Natural killer cell (primary cell): ENCODE data around the gene C18orf63. TPM values are rescaled to one million over a fixed set of nuclear protein-coding genes. Genes with fewer than 3 reads are reported as not detected.

ENCODE experiments used
- ATAC-seq, 3 donors: fragments of 150-1000 bp in 2 of 3; fragments of 200-7000 bp in 1 of 3; cut with Tn5 transposase; 1 replicate in 1 of 3; 2 replicates in 2 of 3; pipeline ENCODE4 v1.10.0; 2021; ENCODE audit warnings: mild to moderate bottlenecking in 2 of 3, moderate library complexity in 2 of 3
- DNase-seq, 2 donors: peaks; one replicate each; pipeline versions ENCODE4 v3.0.0 to v3.0.0-alpha.2; 2013 to 2021; ENCODE audit warnings: mixed read lengths in 1 of 2
- H3K27ac ChIP-seq: one replicate; pipeline ENCODE4 v1.5.1; 2013; ENCODE audit warnings: mild to moderate bottlenecking, low read length
- H3K27me3 ChIP-seq: one replicate; pipeline ENCODE4 v1.6.1; 2013; ENCODE audit warnings: low read length; ENCODE audit not compliant: control insufficient read depth, insufficient read depth
- H3K36me3 ChIP-seq: one replicate; pipeline ENCODE4 v1.6.1; 2013; ENCODE audit warnings: low read length; ENCODE audit not compliant: control insufficient read depth, insufficient read depth
- H3K4me1 ChIP-seq: one replicate; pipeline ENCODE4 v1.6.1; 2013; ENCODE audit warnings: low read length; ENCODE audit not compliant: control insufficient read depth, insufficient read depth
- H3K4me3 ChIP-seq: one replicate; pipeline ENCODE4 v1.5.1; 2013; ENCODE audit warnings: low read length
- H3K9me3 ChIP-seq: one replicate; pipeline ENCODE4 v1.6.1; 2013; ENCODE audit warnings: low read length; ENCODE audit not compliant: control insufficient read depth, insufficient read depth
- H3K27ac Mint-ChIP-seq, 2 donors: one replicate each; pipeline ENCODE4 v1.8.0; 2022; ENCODE audit warnings: mild to moderate bottlenecking in 2 of 2, mixed read lengths in 2 of 2, moderate library complexity in 1 of 2
- H3K27me3 Mint-ChIP-seq, 2 donors: one replicate each; pipeline ENCODE4 v1.8.0; 2022; ENCODE audit warnings: low read depth in 2 of 2, mixed read lengths in 2 of 2
- H3K36me3 Mint-ChIP-seq: one replicate; pipeline ENCODE4 v1.8.0; 2022; ENCODE audit warnings: mixed read lengths
- H3K4me1 Mint-ChIP-seq, 2 donors: one replicate each; pipeline ENCODE4 v1.8.0; 2022; ENCODE audit warnings: mixed read lengths in 2 of 2
- H3K4me3 Mint-ChIP-seq: one replicate; pipeline ENCODE4 v1.8.0; 2022; ENCODE audit warnings: mild to moderate bottlenecking, moderate library complexity, mixed read lengths
- H3K9me3 Mint-ChIP-seq, 2 donors: one replicate each; pipeline ENCODE4 v1.8.0; 2022; ENCODE audit warnings: mixed read lengths in 2 of 2
- WGBS: methylation state at CpG from one replicate; pipeline ENCODE4 v1.1.7; 2013; ENCODE audit warnings: missing lambda C conversion rate; ENCODE audit not compliant: insufficient coverage; 5-methylcytosine and 5-hydroxymethylcytosine counted together
- intact Hi-C: fragments of 100-400 bp; cut with micrococcal nuclease; formaldehyde crosslinking; loops from one replicate; pipeline ENCODE4 v1.14.2; 2022
- total RNA-seq, 4 donors: library from RNA; stranded (reverse); fragments of 120-200 nt in 1 of 4; gene quantifications; one replicate each; pipeline versions ENCODE4 v1.2.3 to v1.2.4, GENCODE V29; 2013 to 2022
- TF ChIP-seq, protein P1 (sequence below): fragments of 200-600 bp; IDR thresholded peaks from one replicate; pipeline ENCODE4 v1.8.0; 2022; ENCODE audit warnings: antibody characterized with exemption

The C18orf63 gene
- total RNA-seq, 3 donors from 2014 or later (not counting 1 experiment from before 2014, with no cell fraction given) = not detected

DNA sequence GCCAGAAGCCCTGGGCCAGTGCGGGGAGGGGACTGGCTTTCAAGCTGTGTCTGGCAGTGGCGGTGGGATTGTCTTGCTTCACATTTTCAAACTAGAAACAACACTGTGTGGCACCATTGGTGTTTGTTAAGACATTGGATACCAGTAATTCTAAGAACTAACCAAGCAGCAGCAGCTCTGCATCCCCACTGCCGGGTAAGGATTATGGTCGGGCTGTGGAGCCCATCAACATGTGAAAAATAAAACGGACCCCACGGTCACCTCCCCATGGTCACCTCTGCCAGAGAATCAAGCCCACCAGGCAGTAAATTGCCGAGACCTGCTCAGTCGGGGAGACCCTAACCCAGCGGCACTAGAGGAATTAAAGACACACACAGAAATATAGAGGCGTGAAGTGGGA, 65.3 kb downstream of the C18orf63 start:
- Mint-ChIP-seq H3K27ac (no peak overlapping the region), H3K4me1 (peaks cover 8% of the 10 kb centered on the region in 2 donors), H3K4me3 (no peak overlapping the region), H3K36me3 (no peaks in the 10 kb centered on the region), H3K27me3 (peaks cover 0 to 3% of the 10 kb centered on the region in 2 donors), H3K9me3 (no peaks in the 10 kb centered on the region)
- H3K27me3 ChIP-seq = no peaks in the 10 kb centered on the region
- H3K36me3 ChIP-seq = no peaks in the 10 kb centered on the region
- intact Hi-C loops = no loop called here
- no peak overlapping the region for H3K4me3 ChIP-seq
- DNase-seq (no peak), ATAC-seq (no peak)
- WGBS = 92% methylated on average over 10 of the region's 10 CpGs
- TF ChIP-seq, protein P1, sequence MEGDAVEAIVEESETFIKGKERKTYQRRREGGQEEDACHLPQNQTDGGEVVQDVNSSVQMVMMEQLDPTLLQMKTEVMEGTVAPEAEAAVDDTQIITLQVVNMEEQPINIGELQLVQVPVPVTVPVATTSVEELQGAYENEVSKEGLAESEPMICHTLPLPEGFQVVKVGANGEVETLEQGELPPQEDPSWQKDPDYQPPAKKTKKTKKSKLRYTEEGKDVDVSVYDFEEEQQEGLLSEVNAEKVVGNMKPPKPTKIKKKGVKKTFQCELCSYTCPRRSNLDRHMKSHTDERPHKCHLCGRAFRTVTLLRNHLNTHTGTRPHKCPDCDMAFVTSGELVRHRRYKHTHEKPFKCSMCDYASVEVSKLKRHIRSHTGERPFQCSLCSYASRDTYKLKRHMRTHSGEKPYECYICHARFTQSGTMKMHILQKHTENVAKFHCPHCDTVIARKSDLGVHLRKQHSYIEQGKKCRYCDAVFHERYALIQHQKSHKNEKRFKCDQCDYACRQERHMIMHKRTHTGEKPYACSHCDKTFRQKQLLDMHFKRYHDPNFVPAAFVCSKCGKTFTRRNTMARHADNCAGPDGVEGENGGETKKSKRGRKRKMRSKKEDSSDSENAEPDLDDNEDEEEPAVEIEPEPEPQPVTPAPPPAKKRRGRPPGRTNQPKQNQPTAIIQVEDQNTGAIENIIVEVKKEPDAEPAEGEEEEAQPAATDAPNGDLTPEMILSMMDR = no peak
- no peak overlapping the region for H3K27ac ChIP-seq
- peaks cover 9% of the 10 kb centered on the region for H3K4me1 ChIP-seq
- H3K9me3 ChIP-seq = no peaks in the 10 kb centered on the region

DNA sequence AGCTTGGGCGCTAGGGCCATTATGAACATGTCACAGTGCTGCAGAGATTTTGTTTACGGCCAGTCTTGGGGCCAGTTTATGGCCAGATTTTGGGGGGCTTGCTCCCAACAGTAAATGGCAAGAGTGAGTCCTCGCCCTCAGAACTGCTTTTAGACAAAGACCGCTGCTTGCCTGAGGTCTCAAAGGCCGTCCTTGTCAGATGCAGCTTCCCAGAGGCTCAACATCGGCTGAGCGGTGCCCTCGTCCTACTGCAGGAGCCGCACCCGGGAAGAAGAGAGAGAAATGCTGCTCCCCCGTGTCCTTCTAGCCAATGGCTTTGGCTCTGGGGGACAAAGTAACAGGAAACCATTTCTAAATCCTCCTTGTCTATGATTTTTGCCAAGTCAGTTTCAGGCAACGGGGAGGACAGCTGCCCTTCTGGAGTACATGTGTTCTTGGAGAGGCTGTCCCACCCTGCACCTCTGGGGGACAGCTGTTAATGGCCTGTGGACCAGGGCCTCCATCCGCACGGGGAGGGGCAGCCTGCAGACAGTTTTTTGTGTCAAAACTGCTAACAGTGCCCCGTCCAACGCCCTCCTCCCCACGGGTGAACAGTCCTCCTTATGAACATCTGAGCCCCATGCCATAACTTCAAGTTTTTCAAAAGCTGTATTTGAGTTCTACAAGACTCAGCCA, 66.1 kb downstream of the C18orf63 start:
- Mint-ChIP-seq H3K9me3 (no peaks in the 10 kb centered on the region), H3K27me3 (peaks cover under 1 to 1% of the 10 kb centered on the region in 2 donors), H3K36me3 (no peaks in the 10 kb centered on the region), H3K4me1 (peaks cover 8% of the 10 kb centered on the region in 2 donors), H3K27ac (no peak overlapping the region), H3K4me3 (no peak overlapping the region)
- DNase-seq = no peak
- TF ChIP-seq, protein P1 = no peak
- Histone ChIP-seq H3K36me3 (no peaks in the 10 kb centered on the region), H3K9me3 (no peaks in the 10 kb centered on the region), H3K4me3 (no peak overlapping the region), H3K27me3 (no peaks in the 10 kb centered on the region), H3K4me1 (peaks cover 9% of the 10 kb centered on the region), H3K27ac (no peak overlapping the region)
- intact Hi-C loops = no loop called here
- ATAC-seq = no peak
- 89% methylated on average over 17 of the region's 17 CpGs for WGBS

DNA sequence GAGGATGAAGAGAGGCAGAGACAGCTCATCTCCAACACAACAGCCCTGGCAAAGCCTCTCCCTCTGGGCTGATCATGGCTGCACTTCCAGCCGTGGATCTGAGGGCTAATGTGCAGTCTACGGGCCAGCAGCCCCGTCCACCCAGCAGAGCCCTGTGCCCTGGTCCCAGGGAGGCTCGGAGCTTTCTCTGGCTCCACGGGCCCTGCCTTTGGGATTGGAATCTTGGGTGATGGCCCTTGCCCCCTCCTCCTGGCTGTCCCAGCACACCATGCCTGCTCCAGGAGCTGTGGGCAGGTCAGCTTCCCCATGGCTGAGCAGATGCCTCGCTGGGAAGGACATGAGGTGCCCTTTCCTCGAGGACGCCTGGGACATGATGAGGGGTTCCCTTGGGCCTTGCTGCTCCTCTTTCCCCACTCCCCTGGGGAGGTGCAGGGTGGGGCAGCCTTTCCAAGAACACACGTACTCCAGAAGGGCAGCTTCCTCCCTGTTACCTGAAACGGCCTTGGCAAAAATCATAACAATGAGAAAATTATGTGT, 66.9 kb downstream of the C18orf63 start:
- Mint-ChIP-seq H3K27me3 (peaks cover 4 to 8% of the 10 kb centered on the region in 2 donors), H3K9me3 (no peaks in the 10 kb centered on the region), H3K4me1 (peaks cover 8% of the 10 kb centered on the region in 2 donors), H3K27ac (no peak overlapping the region), H3K4me3 (no peak overlapping the region), H3K36me3 (no peaks in the 10 kb centered on the region)
- intact Hi-C loops = no loop called here
- Histone ChIP-seq H3K36me3 (no peaks in the 10 kb centered on the region), H3K9me3 (no peaks in the 10 kb centered on the region), H3K27me3 (no peaks in the 10 kb centered on the region), H3K27ac (no peak overlapping the region), H3K4me1 (peaks cover 6% of the 10 kb centered on the region), H3K4me3 (no peak overlapping the region)
- no peak for DNase-seq
- no peak for ATAC-seq
- TF ChIP-seq, protein P1 = no peak
- 88% methylated on average over 10 of the region's 10 CpGs for WGBS

DNA sequence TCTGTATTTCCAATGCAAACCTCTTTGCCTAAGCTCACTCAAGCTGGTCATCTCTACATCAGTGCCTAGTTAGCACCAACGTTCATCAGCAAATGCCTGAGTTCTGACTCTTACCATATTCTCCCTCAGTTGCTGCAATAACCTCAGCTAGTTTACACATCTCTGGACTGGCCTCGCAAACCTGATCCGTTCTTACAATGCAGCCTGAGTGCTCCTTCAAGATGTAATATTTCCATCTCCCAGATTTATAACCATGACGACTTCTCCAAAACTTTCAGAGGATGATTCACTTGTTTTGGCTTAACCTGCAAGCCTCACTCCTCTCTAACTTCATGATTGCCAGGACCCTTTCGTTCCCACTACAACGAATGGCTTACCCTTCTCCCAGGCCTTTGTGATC, 71.7 kb downstream of the C18orf63 start:
- Histone ChIP-seq H3K4me1 (no peaks in the 10 kb centered on the region), H3K27ac (no peak overlapping the region), H3K36me3 (no peaks in the 10 kb centered on the region), H3K9me3 (no peaks in the 10 kb centered on the region), H3K4me3 (no peak overlapping the region), H3K27me3 (no peaks in the 10 kb centered on the region)
- TF ChIP-seq, protein P1 = no peak
- Mint-ChIP-seq H3K4me1 (no peaks in the 10 kb centered on the region), H3K27ac (no peak overlapping the region), H3K4me3 (no peak overlapping the region), H3K9me3 (no peaks in the 10 kb centered on the region), H3K36me3 (no peaks in the 10 kb centered on the region), H3K27me3 (peaks cover 4 to 11% of the 10 kb centered on the region in 2 donors)
- intact Hi-C loops = no loop called here
- ATAC-seq (no peak), DNase-seq (no peak)
- 86% methylated on average over 6 of the region's 6 CpGs for WGBS
